HepG2 (cell line): ENCODE results near the gene MTR. TPM values are rescaled to one million over a fixed set of nuclear protein-coding genes. Genes with fewer than 3 reads are reported as not detected.

Experiments used
- ATAC-seq: fragments of 200-7000 bp; cut with Tn5 transposase; 3 replicates; pipeline ENCODE4 v1.9.1; 2020; ENCODE audit warnings: mild to moderate bottlenecking, moderate library complexity
- Bru-seq: library from RNA; stranded (reverse); fragments of 400-500 nt; gene quantifications from one replicate; lab custom pipeline; 2021; lab: Mats Ljungman, UMichigan
- BruChase-seq, 2 experiments: library from RNA; stranded (reverse); fragments of 400-500 nt; gene quantifications; one replicate each; lab custom pipeline; 2021; lab: Mats Ljungman, UMichigan
- BruUV-seq: library from RNA; stranded (reverse); fragments of 400-500 nt; replicated peaks from 2 replicates; lab custom pipeline; 2021; lab: Mats Ljungman, UMichigan
- CTCF ChIA-PET: fragments of 300-600 bp; formaldehyde crosslinking; extraction: SDS; loops from one replicate; lab custom pipeline; 2021; ENCODE audit warnings: low total read pairs, inconsistent platforms, low intra/inter-chr PET ratio; lab: Yijun Ruan, JAX
- POLR2A ChIA-PET: fragments of 350-600 bp; sonication (Branson Sonifier 250); formaldehyde crosslinking; loops from one replicate; lab custom pipeline; 2020; ENCODE audit warnings: antibody characterized with exemption, inconsistent platforms; lab: Yijun Ruan, JAX
- DNase-seq: peaks from one replicate; pipeline ENCODE4 v3.0.0-alpha.2; 2015; ENCODE audit warnings: low spot score
- FAIRE-seq: peaks from 3 replicates; lab custom pipeline; 2011; peaks lifted over from hg19 to GRCh38; lab: Jason Lieb, UNC
- H2AFZ ChIP-seq: one replicate; pipeline ENCODE4 v1.6.1; 2011; ENCODE audit warnings: low read length, inconsistent platforms
- H3K27ac ChIP-seq: fragments of 300-600 bp; 3 replicates; pipeline ENCODE4 v1.8.0; 2011; ENCODE audit warnings: mixed run types, mild to moderate bottlenecking, mixed read lengths, low read length, inconsistent platforms; ENCODE audit not compliant: insufficient read depth; ENCODE audit errors: extremely low read length
- H3K27me3 ChIP-seq, 2 experiments: fragments of 200-600 bp in 1 of 2; 2 replicates in 1 of 2; 3 replicates in 1 of 2; pipeline versions ENCODE4 v1.6.0 to v1.8.0; 2011; ENCODE audit warnings: low read length in 2 of 2, mild to moderate bottlenecking in 2 of 2, moderate library complexity in 2 of 2, inconsistent platforms in 1 of 2; ENCODE audit not compliant: insufficient read depth in 2 of 2, control insufficient read depth in 1 of 2
- H3K36me3 ChIP-seq, 2 experiments: fragments of 200-600 bp in 1 of 2; replicated peaks in 1 of 2; 2 replicates in 1 of 2; 3 replicates in 1 of 2; pipeline versions ENCODE4 v1.5.1 to v1.8.0; 2011; ENCODE audit warnings: low read length in 2 of 2, inconsistent platforms in 1 of 2; ENCODE audit not compliant: insufficient read depth in 2 of 2, control insufficient read depth in 1 of 2
- H3K4me1 ChIP-seq: 2 replicates; pipeline ENCODE4 v1.5.1; 2012; ENCODE audit warnings: low read length, inconsistent platforms; ENCODE audit not compliant: insufficient read depth
- H3K4me2 ChIP-seq: 2 replicates; pipeline ENCODE4 v1.6.0; 2011; ENCODE audit warnings: low read depth, low read length, inconsistent platforms
- H3K4me3 ChIP-seq, 3 experiments: fragments of 200-600 bp in 1 of 3; sonication (generic), shearing (Covaris generic) in 1 of 3; replicated peaks in 1 of 3; 2 replicates each; pipeline ENCODE4 v1.5.1; 2011 to 2016; ENCODE audit warnings: low read length in 3 of 3, inconsistent platforms in 2 of 3, low read depth in 2 of 3, mild to moderate bottlenecking in 2 of 3, control low read depth in 1 of 3, mixed read lengths in 1 of 3; ENCODE audit not compliant: insufficient read depth in 1 of 3
- H3K79me2 ChIP-seq: one replicate; pipeline ENCODE4 v1.6.1; 2011; ENCODE audit warnings: low read length, inconsistent platforms; ENCODE audit not compliant: insufficient read depth
- H3K9ac ChIP-seq: 2 replicates; pipeline ENCODE4 v1.6.0; 2011; ENCODE audit warnings: mild to moderate bottlenecking, low read depth, low read length, inconsistent platforms; ENCODE audit not compliant: insufficient read depth
- H3K9me3 ChIP-seq: 2 replicates; pipeline ENCODE4 v1.5.1; 2012; ENCODE audit warnings: mild to moderate bottlenecking, low read length
- H4K20me1 ChIP-seq: 2 replicates; pipeline ENCODE4 v1.6.0; 2011; ENCODE audit warnings: inconsistent platforms, mild to moderate bottlenecking, low read length, moderate library complexity; ENCODE audit not compliant: insufficient read depth
- CCDC6 ChIP-seq: sonication (generic); formaldehyde crosslinking; IDR thresholded peaks from 2 replicates; pipeline ENCODE4 v1.8.1; 2022; ENCODE audit warnings: mild to moderate bottlenecking, missing genetic modification reagents, moderate library complexity
- CREB1 ChIP-seq, 2 experiments: fragments of 450-650 bp in 1 of 2; IDR thresholded peaks; 2 replicates each; pipeline ENCODE4 v1.6.1; 2016 to 2017; ENCODE audit warnings: control low read depth in 1 of 2, mild to moderate bottlenecking in 1 of 2, missing compliant biosample characterization in 1 of 2, missing genetic modification characterization in 1 of 2
- IRX3 ChIP-seq: sonication (generic); formaldehyde crosslinking; IDR thresholded peaks from 2 replicates; pipeline ENCODE4 v1.8.1; 2023; ENCODE audit warnings: mild to moderate bottlenecking, low read depth, missing genetic modification reagents, borderline replicate concordance
- NCOA1 ChIP-seq: sonication (generic); formaldehyde crosslinking; IDR thresholded peaks from 2 replicates; pipeline ENCODE4 v1.9.0; 2021; ENCODE audit warnings: missing genetic modification reagents
- PHF5A ChIP-seq: IDR thresholded peaks from one replicate; pipeline ENCODE4 v1.6.1; 2018; ENCODE audit warnings: low read depth, missing genetic modification reagents; ENCODE audit not compliant: unreplicated experiment
- RBFOX2 ChIP-seq: fragments of 200-400 bp; formaldehyde crosslinking; IDR thresholded peaks from 2 replicates; pipeline ENCODE4 v1.6.1; 2017; ENCODE audit warnings: low read depth, mild to moderate bottlenecking, low read length
- REL ChIP-seq: sonication (generic); formaldehyde crosslinking; conservative IDR thresholded peaks from 2 replicates; pipeline ENCODE4 v1.8.0; 2022; ENCODE audit warnings: mild to moderate bottlenecking, missing genetic modification reagents, moderate library complexity
- TP53 ChIP-seq: sonication (generic); formaldehyde crosslinking; conservative IDR thresholded peaks from 2 replicates; pipeline ENCODE4 v1.4.0; 2020; ENCODE audit warnings: missing genetic modification reagents
- ZNF124 ChIP-seq: sonication (generic); formaldehyde crosslinking; IDR thresholded peaks from 2 replicates; pipeline ENCODE4 v1.4.0; 2020; ENCODE audit warnings: missing genetic modification reagents
- ZNF292 ChIP-seq: sonication (generic); formaldehyde crosslinking; IDR thresholded peaks from 2 replicates; pipeline ENCODE4 v1.8.1; 2022; ENCODE audit warnings: mild to moderate bottlenecking, low read depth, missing genetic modification reagents, borderline replicate concordance
- ZNF530 ChIP-seq: sonication (generic); formaldehyde crosslinking; IDR thresholded peaks from 2 replicates; pipeline ENCODE4 v1.5.0; 2020; ENCODE audit warnings: low read depth, mild to moderate bottlenecking, missing genetic modification reagents
- ZNF562 ChIP-seq: sonication (generic); formaldehyde crosslinking; IDR thresholded peaks from 2 replicates; pipeline ENCODE4 v1.8.0; 2022; ENCODE audit warnings: missing genetic modification reagents, borderline replicate concordance
- ZNF737 ChIP-seq: sonication (generic); formaldehyde crosslinking; IDR thresholded peaks from 2 replicates; pipeline ENCODE4 v1.5.0; 2020; ENCODE audit warnings: missing genetic modification reagents, mild to moderate bottlenecking, borderline replicate concordance
- ZNF746 ChIP-seq: sonication (generic); formaldehyde crosslinking; IDR thresholded peaks from 2 replicates; pipeline ENCODE4 v1.8.0; 2022; ENCODE audit warnings: mild to moderate bottlenecking, missing genetic modification reagents
- ZNF782 ChIP-seq: sonication (generic); formaldehyde crosslinking; IDR thresholded peaks from 2 replicates; pipeline ENCODE4 v1.4.0; 2020; ENCODE audit warnings: missing genetic modification reagents, mild to moderate bottlenecking, borderline replicate concordance
- ZNF792 ChIP-seq: IDR thresholded peaks from 2 replicates; pipeline ENCODE4 v1.6.1; 2016
- WGBS: methylation state at CpG from one replicate; pipeline ENCODE4 v1.1.6; 2017; ENCODE audit warnings: low lambda C conversion rate; 5-methylcytosine and 5-hydroxymethylcytosine counted together
- in situ Hi-C: cut with HindIII; loops from 2 replicates; pipeline ENCODE4 v1.10.0; 2017; ENCODE audit warnings: low pct_unique_long_range_greater_than_20kb; ENCODE audit not compliant: extremely low pct_ligation_motif_present
- intact Hi-C: fragments of 100-400 bp; cut with micrococcal nuclease; formaldehyde crosslinking; loops from one replicate; pipeline ENCODE4 v1.10.0; 2022; ENCODE audit not compliant: unreplicated experiment
- long read RNA-seq, 2 experiments: library from RNA in 1 of 2; library from polyadenylated mRNA in 1 of 2; stranded (forward) in 1 of 2; unstranded in 1 of 2; transcript quantifications; one replicate each; pipeline ENCODE4 v2.0.0, GENCODE V29; 2019 to 2022
- polyA minus RNA-seq, 3 experiments: library from RNA; depleted of rRNA, polyadenylated mRNA; stranded (reverse); fragments of >200 nt; gene quantifications; 2 replicates each; pipeline ENCODE4 v1.2.3, GENCODE V29; 2011; ENCODE audit warnings: low replicate concordance in 1 of 3
- polyA plus RNA-seq, 8 experiments: library from polyadenylated mRNA; depleted of rRNA in 3 of 8; stranded (reverse) in 7 of 8; unstranded in 1 of 8; fragments of >200 nt; fragmentation: Illumina TruSeq in 4 of 8; extraction: Trizol in 4 of 8; gene quantifications; 2 replicates each; pipeline versions ENCODE4 v1.2.1 to v1.2.3, GENCODE V29; 2011 to 2016; ENCODE audit warnings: low read depth in 4 of 8, missing spikeins in 1 of 8, mixed read lengths in 1 of 8; ENCODE audit not compliant: insufficient read depth in 1 of 8
- total RNA-seq, 5 experiments: library from RNA; depleted of rRNA; stranded (reverse); fragments of >200 nt; fragmentation: Illumina TruSeq; extraction: Trizol; gene quantifications; 2 replicates each; pipeline ENCODE4 v1.2.3, GENCODE V29; 2016; ENCODE audit warnings: low read depth in 1 of 5
- TF ChIP-seq, protein P1 (sequence below): sonication (generic); formaldehyde crosslinking; IDR thresholded peaks from 2 replicates; pipeline ENCODE4 v1.8.0; 2022; ENCODE audit warnings: missing genetic modification reagents, mild to moderate bottlenecking, borderline replicate concordance

Gene MTR
- total RNA-seq (2016; rRNA removed; fragmentation: Illumina TruSeq; extraction: Trizol), result 36.1 and 51.6 TPM in 2 replicates
- total RNA-seq (2016; cell fraction: cytosol; rRNA removed; fragmentation: Illumina TruSeq; extraction: Trizol; ENCODE audit: low read depth), result 12.0 and 14.3 TPM in 2 replicates
- total RNA-seq (2016; cell fraction: insoluble cytoplasmic fraction; rRNA removed; fragmentation: Illumina TruSeq; extraction: Trizol), result 32.8 and 45.8 TPM in 2 replicates
- 9.2 and 11.7 TPM in 2 replicates for total RNA-seq (2016; cell fraction: membrane; rRNA removed; fragmentation: Illumina TruSeq; extraction: Trizol)
- total RNA-seq (2016; cell fraction: nucleus; rRNA removed; fragmentation: Illumina TruSeq; extraction: Trizol), result 34.1 and 35.4 TPM in 2 replicates
- 14.4 and 16.3 TPM in 2 replicates for polyA plus RNA-seq (2011; rRNA removed)
- polyA plus RNA-seq (2011; cell fraction: cytosol; rRNA removed), result 6.7 and 8.5 TPM in 2 replicates
- polyA plus RNA-seq (2011; cell fraction: nucleus; rRNA removed), result 20.7 and 23.7 TPM in 2 replicates
- 13.2 and 25.7 TPM in 2 replicates for polyA plus RNA-seq (2012)
- 0.38 and 0.40 TPM in 2 replicates for polyA plus RNA-seq (2016; cell fraction: cytosol; fragmentation: Illumina TruSeq; extraction: Trizol; ENCODE audit: low read depth)
- polyA plus RNA-seq (2016; cell fraction: insoluble cytoplasmic fraction; fragmentation: Illumina TruSeq; extraction: Trizol; ENCODE audit: low read depth), result 13.0 and 15.2 TPM in 2 replicates
- 1.4 and 1.5 TPM in 2 replicates for polyA plus RNA-seq (2016; cell fraction: membrane; fragmentation: Illumina TruSeq; extraction: Trizol; ENCODE audit: low read depth)
- 23.5 and 24.6 TPM in 2 replicates for polyA plus RNA-seq (2016; cell fraction: nucleus; fragmentation: Illumina TruSeq; extraction: Trizol; ENCODE audit: insufficient read depth, low read depth)
- 22.9 and 26.2 TPM in 2 replicates for polyA minus RNA-seq (2011; rRNA and poly(A)+ RNA removed; ENCODE audit: low replicate concordance)
- polyA minus RNA-seq (2011; cell fraction: cytosol; rRNA and poly(A)+ RNA removed), result 29.8 and 33.5 TPM in 2 replicates
- 54.3 and 66.4 TPM in 2 replicates for polyA minus RNA-seq (2011; cell fraction: nucleus; rRNA and poly(A)+ RNA removed)
- percentile 85 among the genes with signal in this experiment for Bru-seq, nascent RNA
- percentile 84 among the genes with signal in this experiment for BruChase-seq, experiment 1, labeled RNA remaining after a 6-hour chase
- BruChase-seq, experiment 2, labeled RNA remaining after a 2-hour chase, result percentile 84 among the genes with signal in this experiment
- long read RNA-seq, experiment 1, partial matches to known transcripts, result 10 of 14 reads
- long read RNA-seq, experiment 1, other reads (novel, unspliced or antisense), result 4 of 14 reads
- long read RNA-seq, experiment 2, full-length matches to known transcripts, result 2 of 21 reads
- long read RNA-seq, experiment 2, partial matches to known transcripts, result 0 of 21 reads
- long read RNA-seq, experiment 2, other reads (novel, unspliced or antisense), result 19 of 21 reads

GRCh38 chr1:236795035-236795756, at the start of gene MTR:
Gene MTR (plus strand): TSS chr1:236795292. CDS start chr1:236795704, 412 bp downstream.
- CTCF ChIA-PET, result no interaction called here
- no peaks in the 10 kb centered on the region for H3K27me3 ChIP-seq
- H3K4me1 ChIP-seq, result peaks cover 35% of the 10 kb centered on the region
- H3K4me2 ChIP-seq, result peak within 1 kb of the TSS; percentile 98
- peak within 1 kb of the TSS; percentile 86 to 87 (median 86) for H3K4me3 ChIP-seq
- no peaks in the 10 kb centered on the region for H3K36me3 ChIP-seq
- no peaks in the 10 kb centered on the region for H3K9me3 ChIP-seq
- H2AFZ ChIP-seq, result peak within 1 kb of the TSS; percentile 95
- FAIRE-seq, result peak; percentile 90
- POLR2A ChIA-PET, result interaction anchor here (0.8 to 3.8 kb wide), 12 partner anchors 9 to 191 kb away, joined by 3 to 39 read pairs (median 6); partner anchors contain the start of gene HEATR1
- H3K79me2 ChIP-seq, result peaks cover 45% of the 10 kb centered on the region
- no TSS peak for BruUV-seq
- intact Hi-C loops (loop anchor here (1.0 to 2.0 kb wide), 2 partner anchors 50 to 67 kb away; no protein-coding TSS in a partner anchor), in situ Hi-C loops (no loop called here)
- H4K20me1 ChIP-seq, result no peaks in the 10 kb centered on the region
- H3K27ac ChIP-seq, result peak within 1 kb of the TSS; percentile 87
- ATAC-seq, result peak; percentile 99
- DNase-seq, result peak; percentile 97
- WGBS, result 0% methylated on average over 6 of the region's 67 CpGs
- peak within 1 kb of the TSS; percentile 84 for H3K9ac ChIP-seq
- TF ChIP-seq ZNF792 (CRISPR knock-in tag), result no peak; the same call in 1 of the 2 replicates
- TF ChIP-seq ZNF530 (CRISPR knock-in tag), result no peak
- 0 out of 2 replicates have a peak, but pooled peaks have one; percentile 88 for TF ChIP-seq TP53 (CRISPR knock-in tag)
- peak; percentile 93 for TF ChIP-seq CCDC6 (CRISPR knock-in tag)
- TF ChIP-seq ZNF562 (CRISPR knock-in tag), result no peak
- peak; percentile 43; the same call in 1 of the 2 replicates for TF ChIP-seq ZNF124 (CRISPR knock-in tag)
- TF ChIP-seq, protein P1, sequence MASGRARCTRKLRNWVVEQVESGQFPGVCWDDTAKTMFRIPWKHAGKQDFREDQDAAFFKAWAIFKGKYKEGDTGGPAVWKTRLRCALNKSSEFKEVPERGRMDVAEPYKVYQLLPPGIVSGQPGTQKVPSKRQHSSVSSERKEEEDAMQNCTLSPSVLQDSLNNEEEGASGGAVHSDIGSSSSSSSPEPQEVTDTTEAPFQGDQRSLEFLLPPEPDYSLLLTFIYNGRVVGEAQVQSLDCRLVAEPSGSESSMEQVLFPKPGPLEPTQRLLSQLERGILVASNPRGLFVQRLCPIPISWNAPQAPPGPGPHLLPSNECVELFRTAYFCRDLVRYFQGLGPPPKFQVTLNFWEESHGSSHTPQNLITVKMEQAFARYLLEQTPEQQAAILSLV (CRISPR knock-in tag), result no peak; the same call in 1 of the 2 replicates
- TF ChIP-seq NCOA1, result peak; percentile 18; the same call in 1 of the 2 replicates
- TF ChIP-seq PHF5A (CRISPR knock-in tag), result no peak
- TF ChIP-seq IRX3 (CRISPR knock-in tag), result peak; percentile 91; the same call in 1 of the 2 replicates
- peak; percentile 85 for TF ChIP-seq REL (CRISPR knock-in tag)
- no peak for TF ChIP-seq ZNF737 (CRISPR knock-in tag)
- peak; percentile 58 for TF ChIP-seq CREB1 (IDR thresholded peaks at IDR 0.05)
- peak; percentile 84 for TF ChIP-seq CREB1 (CRISPR knock-in tag; IDR thresholded peaks at IDR 0.05)
- peak; percentile 57; the same call in 1 of the 2 replicates for TF ChIP-seq ZNF292
- TF ChIP-seq RBFOX2, result peak; percentile 93
- TF ChIP-seq ZNF782, result peak; percentile 61
- no peak; the same call in 1 of the 2 replicates for TF ChIP-seq ZNF746 (CRISPR knock-in tag)
